Naive B cell (primary cell): ENCODE results near the gene STK32C. TPM values are rescaled to one million over a fixed set of nuclear protein-coding genes. Genes with fewer than 3 reads are reported as not detected.
"Not testable (repeated sequence)": the region's sequence is repeated elsewhere in the genome, so short reads cannot be mapped to it uniquely, and the experiment has no call there.

Source experiments
- ATAC-seq, 2 donors: fragments of 150-1000 bp; cut with Tn5 transposase; 2 replicates each; pipeline ENCODE4 v1.10.0; 2021; ENCODE audit warnings: low read depth in 2 of 2, mild to moderate bottlenecking in 2 of 2, moderate library complexity in 2 of 2
- DNase-seq: peaks from one replicate; pipeline ENCODE4 v3.0.0; 2022
- H3K27ac Mint-ChIP-seq, 6 donors: one replicate each; pipeline ENCODE4 v1.8.0; 2020 to 2022; ENCODE audit warnings: mild to moderate bottlenecking in 6 of 6, mixed read lengths in 6 of 6, moderate library complexity in 5 of 6, inconsistent platforms in 2 of 6
- H3K27me3 Mint-ChIP-seq, 3 donors: one replicate each; pipeline ENCODE4 v1.8.0; 2021 to 2022; ENCODE audit warnings: mixed read lengths in 3 of 3, mild to moderate bottlenecking in 1 of 3
- H3K36me3 Mint-ChIP-seq, 2 donors: one replicate each; pipeline ENCODE4 v1.8.0; 2020 to 2022; ENCODE audit warnings: mixed read lengths in 2 of 2, inconsistent platforms in 1 of 2, mild to moderate bottlenecking in 1 of 2
- H3K4me1 Mint-ChIP-seq, 3 donors: one replicate each; pipeline ENCODE4 v1.8.0; 2020 to 2022; ENCODE audit warnings: mixed read lengths in 3 of 3, inconsistent platforms in 1 of 3, mild to moderate bottlenecking in 1 of 3, moderate library complexity in 1 of 3
- H3K4me3 Mint-ChIP-seq, 8 donors: one replicate each; pipeline ENCODE4 v1.8.0; 2020 to 2022; ENCODE audit warnings: mild to moderate bottlenecking in 8 of 8, mixed read lengths in 8 of 8, moderate library complexity in 8 of 8, inconsistent platforms in 2 of 8
- H3K9me3 Mint-ChIP-seq, 7 donors: one replicate each; pipeline ENCODE4 v1.8.0; 2020 to 2022; ENCODE audit warnings: mixed read lengths in 7 of 7, mild to moderate bottlenecking in 5 of 7, inconsistent platforms in 2 of 7, moderate library complexity in 1 of 7
- polyA plus RNA-seq, 6 donors: library from polyadenylated mRNA; unstranded; fragments of 300-500 nt; fragmentation: Illumina TruSeq; gene quantifications; one replicate each; pipeline ENCODE4 v1.2.3, GENCODE V29; 2021; ENCODE audit warnings: low read depth in 6 of 6

The STK32C gene
- polyA plus RNA-seq, 6 donors from 2014 or later: 5.7 to 9.5 (median 7.2) TPM

DNA sequence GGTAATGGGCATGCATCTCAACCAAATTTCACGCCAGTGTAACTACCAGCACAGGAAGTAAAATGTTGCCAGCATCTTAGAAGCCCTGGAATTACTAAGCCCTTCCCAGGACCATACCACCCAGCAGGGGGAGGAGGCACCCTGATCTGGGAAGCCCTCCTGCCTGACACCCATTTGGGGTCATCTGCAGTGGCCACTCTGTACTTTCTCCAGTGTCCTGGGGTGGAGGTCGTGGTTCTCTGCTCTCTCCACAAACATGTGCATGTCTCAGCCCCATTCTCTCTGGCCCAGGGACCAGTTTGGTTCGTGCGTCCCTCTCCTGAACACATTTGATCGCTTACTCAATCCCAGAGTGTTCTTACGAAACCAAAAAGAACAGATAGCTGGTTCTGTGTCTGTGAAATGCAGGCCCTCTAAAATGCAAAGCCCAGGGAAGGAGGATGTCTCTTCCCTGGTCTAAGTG, 14.9 kb upstream of the STK32C start:
- Mint-ChIP-seq H3K4me1 (peaks cover 14 to 25% (median 20%) of the 10 kb centered on the region in 3 donors), H3K27ac (no peak overlapping the region), H3K36me3 (peaks cover 8 to 10% of the 10 kb centered on the region in 2 donors), H3K27me3 (no peaks in the 10 kb centered on the region), H3K4me3 (no peak overlapping the region), H3K9me3 (no peaks in the 10 kb centered on the region)
- ATAC-seq (no peak), DNase-seq (no peak)

DNA sequence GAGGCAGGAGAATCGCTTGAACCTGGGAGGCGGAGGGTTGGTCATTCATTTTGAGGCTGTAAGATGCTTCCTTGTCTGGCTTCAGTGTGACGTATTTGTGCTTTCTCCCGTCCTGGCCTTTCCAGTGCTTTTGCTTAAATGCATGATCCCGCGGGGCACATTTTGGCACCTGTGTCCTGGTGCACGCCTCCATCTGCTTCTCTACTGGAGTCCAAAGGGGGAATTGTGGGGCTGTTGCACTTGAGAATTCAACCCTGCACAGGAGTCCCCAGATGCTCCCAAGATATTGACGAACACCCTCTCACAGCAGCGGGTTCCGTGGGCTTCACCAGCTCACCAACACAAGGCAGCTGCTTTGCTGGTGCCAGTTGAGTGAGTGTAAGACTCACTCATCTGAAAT, 14.0 kb upstream of the STK32C start:
- DNase-seq: no peak
- Mint-ChIP-seq H3K4me1 (peaks cover 9 to 18% (median 13%) of the 10 kb centered on the region in 3 donors), H3K27me3 (no peaks in the 10 kb centered on the region), H3K9me3 (no peaks in the 10 kb centered on the region), H3K36me3 (peaks cover 8 to 10% of the 10 kb centered on the region in 2 donors), H3K27ac (no peak overlapping the region), H3K4me3 (no peak overlapping the region)
- ATAC-seq: no peak

DNA sequence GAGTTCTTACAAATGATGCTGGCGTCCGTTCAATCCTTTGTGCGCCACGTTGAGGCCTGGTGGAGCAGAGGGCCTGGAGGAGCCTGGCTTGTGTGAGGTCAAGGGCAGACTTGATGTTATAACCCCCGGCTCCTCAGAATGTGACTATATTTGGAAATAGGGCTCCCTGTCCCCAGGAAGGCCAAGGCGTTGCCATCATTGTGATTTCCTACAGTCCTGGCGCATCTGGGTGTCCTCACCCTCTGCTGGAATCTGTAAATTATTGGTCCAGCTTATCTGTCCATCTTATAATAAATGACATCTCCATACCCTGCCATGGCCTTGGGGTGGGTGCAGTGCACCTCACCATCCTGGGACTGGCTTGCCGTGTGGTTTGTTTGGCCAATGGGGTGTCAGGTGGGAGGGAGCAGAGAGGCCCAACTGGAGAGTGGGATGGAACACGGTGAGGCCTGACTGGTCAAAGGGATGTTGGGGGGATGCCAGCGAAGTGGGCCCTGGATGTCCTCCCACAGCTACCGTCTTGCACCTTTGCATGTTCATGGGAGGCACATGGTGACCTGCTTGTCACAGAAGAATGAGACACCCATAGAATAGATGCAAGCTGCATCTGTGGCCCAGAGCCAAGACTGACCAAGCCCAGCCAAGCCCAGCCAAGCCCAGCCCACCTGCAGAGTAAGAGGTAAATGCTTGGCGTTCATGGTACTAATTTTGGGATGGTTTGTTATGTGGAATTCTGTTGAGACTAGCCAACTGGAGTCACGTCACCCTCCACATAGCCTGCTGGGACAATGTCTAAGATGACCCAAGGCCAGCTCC, 13.1 kb upstream of the STK32C start:
- Mint-ChIP-seq H3K9me3 (no peaks in the 10 kb centered on the region), H3K4me1 (peaks cover 5 to 9% (median 7%) of the 10 kb centered on the region in 3 donors), H3K27me3 (no peaks in the 10 kb centered on the region), H3K27ac (no peak overlapping the region), H3K4me3 (no peak overlapping the region), H3K36me3 (peaks cover 8 to 10% of the 10 kb centered on the region in 2 donors)
- DNase-seq (no peak), ATAC-seq (no peak)

DNA sequence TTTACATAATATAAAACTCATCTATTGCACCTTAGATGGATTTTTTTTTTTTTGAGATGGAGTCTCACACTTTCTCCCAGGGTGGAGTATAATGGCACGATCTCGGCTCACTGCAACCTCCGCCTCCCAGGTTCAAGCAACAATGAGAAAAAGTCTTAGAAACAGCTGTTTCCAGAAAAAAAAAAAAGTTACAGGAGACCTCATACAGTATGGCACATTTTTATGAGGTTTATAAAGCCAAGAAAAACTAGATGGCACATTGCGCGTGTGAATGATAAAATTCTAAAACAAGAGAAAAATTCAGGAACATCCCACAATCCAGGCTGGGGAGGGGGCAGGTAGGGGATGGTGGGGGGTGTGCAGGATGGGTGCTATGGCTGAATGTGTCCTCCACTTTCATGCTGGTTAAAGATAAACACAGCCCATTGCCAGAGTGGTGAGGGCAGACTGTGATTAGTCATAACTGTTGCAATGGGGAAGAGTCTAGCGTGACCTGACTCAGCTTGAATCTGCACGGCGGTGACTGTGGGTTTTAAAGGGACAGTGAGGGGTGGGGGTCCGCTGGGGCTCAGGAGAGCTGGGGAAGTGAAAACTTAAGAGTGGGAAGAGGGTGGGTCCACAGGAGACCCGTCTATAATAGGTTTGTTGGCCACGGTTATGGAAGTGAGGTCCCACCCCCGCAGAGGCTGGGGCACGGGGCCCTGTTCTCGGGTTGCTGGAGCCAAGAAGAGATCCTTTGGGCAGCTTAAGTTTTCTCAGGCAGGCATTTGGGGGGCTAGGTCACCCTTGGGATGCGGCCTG, 12.3 kb upstream of the STK32C start:
- H3K4me3 Mint-ChIP-seq: no peak overlapping the region
- peaks cover 8 to 10% of the 10 kb centered on the region in 2 donors for H3K36me3 Mint-ChIP-seq
- H3K4me1 Mint-ChIP-seq: peaks cover 5 to 8% (median 7%) of the 10 kb centered on the region in 3 donors
- H3K9me3 Mint-ChIP-seq: no peaks in the 10 kb centered on the region
- no peaks in the 10 kb centered on the region for H3K27me3 Mint-ChIP-seq
- DNase-seq (no peak), ATAC-seq (no peak)
- no peak overlapping the region for H3K27ac Mint-ChIP-seq

DNA sequence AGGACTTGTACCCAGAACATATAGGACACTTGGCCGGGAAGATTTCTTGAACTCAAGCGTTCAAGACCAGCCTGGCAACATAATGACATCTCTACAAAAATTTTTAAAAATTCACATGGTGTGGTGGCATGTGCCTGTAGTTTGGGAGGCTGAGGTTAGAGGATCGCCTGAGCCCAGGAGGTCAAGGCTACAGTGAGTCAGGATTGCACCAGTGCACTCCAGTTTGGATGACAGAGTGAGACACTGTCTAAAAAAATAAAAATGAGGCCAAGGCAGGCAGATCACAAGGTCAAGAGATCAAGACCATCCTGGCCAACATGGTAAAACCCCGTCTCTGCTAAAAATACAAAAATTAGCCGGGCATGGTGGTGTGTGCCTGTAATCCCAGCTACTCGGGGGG, 9.7 kb upstream of the STK32C start:
- not testable (repeated sequence) for H3K9me3 Mint-ChIP-seq, H3K27ac Mint-ChIP-seq, ATAC-seq, H3K4me1 Mint-ChIP-seq, DNase-seq
- Mint-ChIP-seq H3K4me3 (peak overlapping the region in 1 of 8 donors; percentile 22), H3K27me3 (peaks cover 0 to 10% (median 5%) of the 10 kb centered on the region in 3 donors), H3K36me3 (peaks cover 0 to 14% of the 10 kb centered on the region in 2 donors)

DNA sequence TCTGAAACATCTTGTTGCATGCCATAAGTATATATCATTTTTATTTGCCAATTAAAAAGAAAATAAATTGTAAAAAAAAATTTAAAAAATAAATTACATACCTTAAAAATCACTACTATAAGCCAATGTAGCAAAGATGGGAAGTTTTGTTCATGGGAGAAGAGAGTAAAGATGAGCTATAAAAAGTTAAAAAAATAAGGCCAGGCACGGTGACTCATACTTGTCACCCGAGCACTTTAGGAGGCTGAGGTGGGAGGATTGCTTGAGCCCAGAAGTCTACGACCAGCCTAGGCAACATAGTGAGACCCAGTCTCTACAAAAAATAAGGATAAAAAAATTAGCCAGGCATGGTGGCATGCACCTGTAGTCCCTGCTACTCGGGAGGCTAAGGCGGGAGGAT, 8.4 kb upstream of the STK32C start:
- ATAC-seq (no peak), DNase-seq (no peak)
- H3K36me3 Mint-ChIP-seq: peaks cover 0 to 14% of the 10 kb centered on the region in 2 donors
- H3K4me1 Mint-ChIP-seq: no peaks in the 10 kb centered on the region
- no peak overlapping the region for H3K4me3 Mint-ChIP-seq
- no peak overlapping the region for H3K27ac Mint-ChIP-seq
- H3K27me3 Mint-ChIP-seq: peaks cover 0 to 10% (median 5%) of the 10 kb centered on the region in 3 donors
- H3K9me3 Mint-ChIP-seq: peaks cover 0 to 8% (median 3%) of the 10 kb centered on the region in 7 donors

DNA sequence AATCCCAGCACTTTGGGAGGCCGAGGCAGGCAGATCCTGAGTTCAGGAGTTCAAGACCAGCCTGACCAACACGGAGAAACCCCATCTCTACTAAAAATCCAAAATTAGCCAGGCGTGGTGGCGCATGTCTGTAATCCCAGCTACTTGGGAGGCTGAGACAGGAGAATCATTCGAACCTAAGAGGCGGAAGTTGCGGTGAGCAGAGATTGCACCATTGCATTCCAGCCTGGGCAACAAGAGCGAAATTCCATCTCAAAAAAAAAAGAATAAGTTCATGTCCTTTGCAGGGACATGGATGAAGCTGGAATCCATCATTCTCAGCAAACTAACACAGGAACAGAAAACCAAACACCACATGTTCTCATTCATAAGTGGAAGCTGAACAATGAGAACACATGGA, 7.1 kb upstream of the STK32C start:
- not testable (repeated sequence) for H3K4me3 Mint-ChIP-seq, H3K4me1 Mint-ChIP-seq, ATAC-seq, DNase-seq, H3K9me3 Mint-ChIP-seq, H3K27ac Mint-ChIP-seq
- Mint-ChIP-seq H3K27me3 (peaks cover 0 to 10% (median 5%) of the 10 kb centered on the region in 3 donors), H3K36me3 (peaks cover 0 to 14% of the 10 kb centered on the region in 2 donors)

DNA sequence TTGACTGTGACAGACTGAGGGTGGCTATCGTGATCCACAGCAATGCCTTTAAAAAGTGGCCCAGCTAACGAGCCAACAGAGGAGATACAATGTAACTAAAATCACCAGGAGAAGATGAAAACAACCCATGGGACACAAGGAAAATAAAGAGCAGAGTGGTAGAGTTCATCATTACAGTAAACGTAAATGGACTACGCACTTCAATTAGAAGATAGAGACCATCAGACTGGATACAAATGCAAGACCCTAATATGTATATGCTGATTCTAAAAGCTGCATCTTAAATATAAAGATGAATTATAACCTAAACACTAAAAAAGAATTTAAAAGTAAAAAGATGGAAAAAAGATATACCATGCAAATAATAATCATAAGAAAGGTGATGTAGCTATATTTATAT, 6.6 kb upstream of the STK32C start:
- no peaks in the 10 kb centered on the region for H3K4me1 Mint-ChIP-seq
- H3K4me3 Mint-ChIP-seq: peak overlapping the region in 1 of 8 donors; percentile 38
- peaks cover 0 to 8% (median 3%) of the 10 kb centered on the region in 7 donors for H3K9me3 Mint-ChIP-seq
- H3K27ac Mint-ChIP-seq: no peak overlapping the region
- DNase-seq: no peak
- no peak for ATAC-seq
- H3K36me3 Mint-ChIP-seq: peaks cover 0 to 14% of the 10 kb centered on the region in 2 donors
- peaks cover 0 to 10% (median 5%) of the 10 kb centered on the region in 3 donors for H3K27me3 Mint-ChIP-seq

DNA sequence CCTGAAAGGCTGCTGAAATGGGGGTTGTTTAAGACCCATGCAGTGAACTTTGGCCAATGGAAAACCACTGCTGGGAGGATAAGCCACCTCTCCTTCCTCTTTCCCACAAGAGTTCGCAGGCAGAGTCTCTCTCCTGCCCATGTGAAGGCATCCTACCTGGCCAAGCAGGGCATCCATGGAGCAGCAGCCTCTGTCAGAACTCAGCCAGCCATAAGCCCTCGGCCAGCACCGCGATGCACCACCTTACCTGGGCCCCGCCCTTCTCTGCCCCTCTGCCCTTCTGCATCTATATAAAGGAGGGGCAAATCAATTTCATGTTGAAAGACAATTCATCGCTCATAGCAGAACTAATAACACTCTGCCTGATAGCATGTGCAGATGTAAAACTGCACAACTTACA, 6.1 kb upstream of the STK32C start:
- ATAC-seq: no peak
- Mint-ChIP-seq H3K9me3 (peaks cover 0 to 8% (median 3%) of the 10 kb centered on the region in 7 donors), H3K36me3 (peaks cover 0 to 14% of the 10 kb centered on the region in 2 donors), H3K4me1 (peaks cover 0 to 3% (median 0%) of the 10 kb centered on the region in 3 donors), H3K27me3 (peaks cover 0 to 10% (median 5%) of the 10 kb centered on the region in 3 donors), H3K4me3 (peak overlapping the region in 1 of 8 donors; percentile 38), H3K27ac (no peak overlapping the region)
- DNase-seq: no peak

DNA sequence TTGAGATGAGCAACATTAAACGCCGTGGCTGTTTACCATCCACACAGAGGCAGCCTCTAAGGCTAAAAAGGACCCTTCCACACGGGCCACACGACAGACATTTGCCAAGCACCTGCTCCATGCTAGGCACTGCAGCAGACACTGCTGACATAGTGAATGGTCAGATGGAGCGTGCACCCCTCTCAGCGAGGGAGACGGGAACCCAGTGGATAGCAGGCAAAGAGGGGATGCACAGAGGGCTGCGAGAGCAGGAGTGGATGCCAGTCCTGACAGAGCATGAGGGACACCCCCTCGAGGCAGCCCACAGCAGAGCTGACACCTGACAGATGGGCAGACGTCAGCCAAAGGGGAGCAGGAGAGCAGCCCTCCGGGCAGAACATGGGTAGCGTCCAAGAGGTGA, 5.6 kb upstream of the STK32C start:
- H3K27me3 Mint-ChIP-seq: peaks cover 0 to 10% (median 5%) of the 10 kb centered on the region in 3 donors
- H3K36me3 Mint-ChIP-seq: peaks cover 0 to 14% of the 10 kb centered on the region in 2 donors
- peaks cover 0 to 3% (median 0%) of the 10 kb centered on the region in 3 donors for H3K4me1 Mint-ChIP-seq
- peaks cover 0 to 8% (median 3%) of the 10 kb centered on the region in 7 donors for H3K9me3 Mint-ChIP-seq
- H3K27ac Mint-ChIP-seq: peak overlapping the region in 1 of 6 donors; percentile 63
- ATAC-seq (no peak), DNase-seq (no peak)
- no peak overlapping the region for H3K4me3 Mint-ChIP-seq

DNA sequence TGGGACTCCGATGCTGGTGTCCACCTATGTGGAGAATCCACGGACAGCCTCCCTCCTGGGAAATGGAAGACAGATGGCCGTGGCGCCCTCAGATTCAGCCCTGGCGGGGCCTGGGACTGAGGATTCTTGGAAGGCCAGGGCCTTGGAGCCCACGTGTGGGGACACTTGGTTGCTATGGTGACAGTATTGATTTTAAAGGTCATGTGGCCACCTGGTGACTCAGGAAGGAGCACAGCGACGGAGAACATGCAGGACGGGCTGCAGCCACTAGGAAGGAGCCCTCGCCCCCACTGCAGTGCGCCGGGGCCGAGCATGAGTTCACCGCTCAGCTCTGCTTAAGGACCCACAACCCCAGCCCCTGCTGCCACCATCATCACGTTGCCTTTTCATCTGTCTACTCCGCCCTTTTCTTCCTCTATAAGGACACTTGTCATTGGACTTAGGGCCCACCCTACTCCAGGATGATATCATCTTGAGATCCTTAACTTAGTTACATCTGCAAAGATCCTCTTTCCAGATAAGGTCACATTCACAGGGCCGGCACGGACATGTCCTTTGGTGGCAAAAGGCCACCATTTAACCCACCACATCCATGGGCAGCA, 3.7 kb upstream of the STK32C start:
- ATAC-seq (no peak), DNase-seq (no peak)
- Mint-ChIP-seq H3K4me3 (peak overlapping the region in 2 of 8 donors; percentile 37 to 89), H3K9me3 (peaks cover 0 to 8% (median 3%) of the 10 kb centered on the region in 7 donors), H3K27ac (no peak overlapping the region), H3K27me3 (peaks cover 0 to 10% (median 10%) of the 10 kb centered on the region in 3 donors), H3K36me3 (peaks cover 0 to 14% of the 10 kb centered on the region in 2 donors), H3K4me1 (peaks cover 4 to 6% (median 6%) of the 10 kb centered on the region in 3 donors)

DNA sequence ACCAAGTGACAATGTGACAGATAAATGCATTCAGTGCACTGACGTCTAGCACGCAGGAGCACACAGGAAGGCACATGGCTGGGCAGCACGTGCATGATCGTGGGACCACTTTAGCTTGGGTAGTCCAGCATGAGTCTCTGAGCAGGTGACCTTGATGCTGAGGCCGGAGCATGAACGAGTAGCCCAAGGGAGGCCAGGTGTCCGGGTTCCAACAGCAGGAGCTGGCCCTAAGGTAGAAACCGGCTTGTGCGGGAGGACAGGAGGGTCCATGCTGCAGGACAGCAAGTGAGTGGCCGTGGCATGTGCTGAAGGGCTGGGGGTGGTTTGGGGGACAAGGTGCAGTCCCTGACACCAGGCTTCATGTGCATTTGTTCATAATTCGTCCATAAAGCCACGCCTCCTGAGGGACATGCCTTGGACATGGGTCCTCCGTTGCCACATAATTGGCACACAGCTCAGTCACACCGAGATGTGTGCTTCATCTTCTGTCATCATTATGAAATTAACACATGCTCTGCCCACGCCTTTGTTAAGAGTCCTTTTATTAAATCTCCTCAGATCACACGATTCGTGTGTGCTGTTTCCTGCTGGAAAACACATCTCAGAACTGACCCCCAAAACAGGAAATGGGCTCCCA, 3.1 kb upstream of the STK32C start:
- peaks cover 0 to 8% (median 3%) of the 10 kb centered on the region in 7 donors for H3K9me3 Mint-ChIP-seq
- no peak overlapping the region for H3K27ac Mint-ChIP-seq
- no peak for DNase-seq
- H3K4me1 Mint-ChIP-seq: peaks cover 4 to 13% (median 10%) of the 10 kb centered on the region in 3 donors
- H3K4me3 Mint-ChIP-seq: peak overlapping the region in 3 of 8 donors; percentile 37 to 89 (median 54)
- no peak for ATAC-seq
- peaks cover 3 to 15% (median 11%) of the 10 kb centered on the region in 3 donors for H3K27me3 Mint-ChIP-seq
- peaks cover 0 to 14% of the 10 kb centered on the region in 2 donors for H3K36me3 Mint-ChIP-seq
